Glomerular endothelial cell (primary cell): Measurements from ENCODE around the gene SMARCB1. TPM values are rescaled to one million over a fixed set of nuclear protein-coding genes. Genes with fewer than 3 reads are reported as not detected.

Experiments used
- DNase-seq: peaks from one replicate; pipeline ENCODE4 v3.0.0-alpha.2; 2011; ENCODE audit warnings: low read depth, low spot score; ENCODE audit errors: extremely low read depth
- total RNA-seq: library from RNA; depleted of rRNA; stranded (reverse); fragments of >200 nt; gene quantifications from 2 replicates; pipeline ENCODE4 v1.2.3, GENCODE V29; 2015

Gene SMARCB1
- total RNA-seq = 113 and 126 TPM in 2 replicates

GRCh38 chr22:23786752-23787599, at the start of gene SMARCB1:
TSS of gene SMARCB1 (plus strand) at chr22:23786966. CDS start at chr22:23787170, 204 bp downstream.
- no peak for DNase-seq

- no peak for DNase-seq
These were observed 49.1 kb upstream of the SMARCB1 start for GRCh38 chr22:23737696-23738095.

GRCh38 chr22:23742505-23743264, 44.1 kb upstream of the SMARCB1 start:
- DNase-seq = no peak

GRCh38 chr22:23743303-23743705, 43.5 kb upstream of the SMARCB1 start:
- DNase-seq = no peak

GRCh38 chr22:23744001-23744400, 42.8 kb upstream of the SMARCB1 start:
- no peak for DNase-seq

- no peak for DNase-seq
These were observed 42.3 kb upstream of the SMARCB1 start for GRCh38 chr22:23744485-23744884.

GRCh38 chr22:23745791-23746190, 41.0 kb upstream of the SMARCB1 start:
- no peak for DNase-seq

GRCh38 chr22:23749841-23750301, 36.9 kb upstream of the SMARCB1 start:
- no peak for DNase-seq

GRCh38 chr22:23750367-23750713, 36.4 kb upstream of the SMARCB1 start:
- no peak for DNase-seq

- DNase-seq = no peak
These were observed 35.9 kb upstream of the SMARCB1 start, which contains the start of gene ZNF70 for GRCh38 chr22:23750714-23751440. TSS of gene ZNF70 (minus strand) at chr22:23751112. CDS start at chr22:23745140, 5,972 bp downstream.

- DNase-seq = no peak
These were observed 35.2 kb upstream of the SMARCB1 start for GRCh38 chr22:23751441-23751996.

- no peak for DNase-seq
These were observed 34.6 kb upstream of the SMARCB1 start for GRCh38 chr22:23752090-23752691.

- DNase-seq = no peak
These were observed 34.0 kb upstream of the SMARCB1 start for GRCh38 chr22:23752750-23753149.

GRCh38 chr22:23753385-23753784, 33.4 kb upstream of the SMARCB1 start:
- DNase-seq = no peak

GRCh38 chr22:23754220-23754919, 32.4 kb upstream of the SMARCB1 start, which contains the start of gene VPREB3:
TSS of gene VPREB3 (minus strand) at chr22:23754425. CDS start at chr22:23754363, 62 bp downstream.
- no peak for DNase-seq

- no peak for DNase-seq
These were observed 31.7 kb upstream of the SMARCB1 start for GRCh38 chr22:23754980-23755636.

GRCh38 chr22:23755711-23756110, 31.1 kb upstream of the SMARCB1 start:
- DNase-seq = no peak

GRCh38 chr22:23756891-23757290, 29.9 kb upstream of the SMARCB1 start:
- no peak for DNase-seq

GRCh38 chr22:23759566-23759965, 27.2 kb upstream of the SMARCB1 start:
- no peak for DNase-seq
